ENCODE measurements around the gene GDPD5. TPM values are rescaled to one million over a fixed set of nuclear protein-coding genes. Genes with fewer than 3 reads are reported as not detected.
A peak's percentile ranks its signal among the peaks of the same experiment; 100 is the strongest.

The GDPD5 gene
- total and polyA plus RNA-seq, 9 of the 15 experiments (the other 6 are each of a cell fraction or from before 2014, with no cell fraction given) = 0.32 to 27.3 (median 8.0) TPM

DNA sequence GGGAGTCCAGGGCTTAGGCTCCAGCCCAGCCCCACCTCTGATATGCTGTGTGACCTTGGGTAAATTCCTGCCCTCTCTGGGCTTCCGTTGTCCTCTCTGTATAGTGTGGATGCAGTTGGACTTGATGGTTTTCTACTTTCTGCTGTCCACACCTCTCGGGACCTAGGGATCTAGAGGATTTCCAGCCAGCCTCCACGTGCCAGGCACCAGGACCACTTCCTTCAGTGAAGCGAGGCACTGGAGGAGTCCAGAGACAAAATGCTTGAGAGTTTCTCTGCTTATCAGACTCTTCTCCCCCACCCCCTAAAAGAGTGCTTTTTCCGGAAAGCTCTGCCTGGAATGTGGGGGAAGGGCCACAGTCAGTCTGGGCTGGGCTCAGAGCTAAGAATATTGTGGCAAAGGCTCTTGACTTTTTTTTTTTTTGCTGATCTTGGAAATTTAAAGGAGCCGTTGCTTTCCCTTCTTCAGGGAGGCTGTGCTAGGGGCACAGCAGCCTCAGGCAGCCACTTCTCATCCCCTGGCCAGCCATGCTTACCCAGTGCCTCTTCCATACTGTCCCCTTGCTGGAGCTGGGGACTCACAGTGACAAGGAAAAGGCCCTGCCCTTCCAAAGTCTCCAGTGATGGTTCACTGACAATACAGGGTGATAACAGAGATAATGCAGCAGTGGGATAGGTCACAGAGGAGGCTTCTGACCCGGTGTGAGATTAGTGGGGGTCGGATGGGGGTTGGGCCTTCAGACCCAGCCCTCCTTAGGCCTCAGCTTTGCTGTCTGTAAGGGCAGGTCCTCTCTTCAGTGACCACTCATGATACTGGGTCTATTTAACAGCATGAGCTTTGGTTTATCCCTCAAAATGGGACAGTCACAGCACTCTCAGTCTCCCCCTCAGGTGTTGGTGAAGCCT lies 33.5 kb upstream of the GDPD5 start (continued):
- peak; percentile 41; the same call in 1 of the 2 replicates for TF ChIP-seq CTBP1 (IDR thresholded peaks at IDR 0.05; ENCODE audit: borderline replicate concordance)
- TF ChIP-seq, protein P1, sequence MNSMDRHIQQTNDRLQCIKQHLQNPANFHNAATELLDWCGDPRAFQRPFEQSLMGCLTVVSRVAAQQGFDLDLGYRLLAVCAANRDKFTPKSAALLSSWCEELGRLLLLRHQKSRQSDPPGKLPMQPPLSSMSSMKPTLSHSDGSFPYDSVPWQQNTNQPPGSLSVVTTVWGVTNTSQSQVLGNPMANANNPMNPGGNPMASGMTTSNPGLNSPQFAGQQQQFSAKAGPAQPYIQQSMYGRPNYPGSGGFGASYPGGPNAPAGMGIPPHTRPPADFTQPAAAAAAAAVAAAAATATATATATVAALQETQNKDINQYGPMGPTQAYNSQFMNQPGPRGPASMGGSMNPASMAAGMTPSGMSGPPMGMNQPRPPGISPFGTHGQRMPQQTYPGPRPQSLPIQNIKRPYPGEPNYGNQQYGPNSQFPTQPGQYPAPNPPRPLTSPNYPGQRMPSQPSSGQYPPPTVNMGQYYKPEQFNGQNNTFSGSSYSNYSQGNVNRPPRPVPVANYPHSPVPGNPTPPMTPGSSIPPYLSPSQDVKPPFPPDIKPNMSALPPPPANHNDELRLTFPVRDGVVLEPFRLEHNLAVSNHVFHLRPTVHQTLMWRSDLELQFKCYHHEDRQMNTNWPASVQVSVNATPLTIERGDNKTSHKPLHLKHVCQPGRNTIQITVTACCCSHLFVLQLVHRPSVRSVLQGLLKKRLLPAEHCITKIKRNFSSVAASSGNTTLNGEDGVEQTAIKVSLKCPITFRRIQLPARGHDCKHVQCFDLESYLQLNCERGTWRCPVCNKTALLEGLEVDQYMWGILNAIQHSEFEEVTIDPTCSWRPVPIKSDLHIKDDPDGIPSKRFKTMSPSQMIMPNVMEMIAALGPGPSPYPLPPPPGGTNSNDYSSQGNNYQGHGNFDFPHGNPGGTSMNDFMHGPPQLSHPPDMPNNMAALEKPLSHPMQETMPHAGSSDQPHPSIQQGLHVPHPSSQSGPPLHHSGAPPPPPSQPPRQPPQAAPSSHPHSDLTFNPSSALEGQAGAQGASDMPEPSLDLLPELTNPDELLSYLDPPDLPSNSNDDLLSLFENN (IDR thresholded peaks at IDR 0.05; ENCODE audit: low read depth in 2 of 2, low read length in 2 of 2) = no peak
- TF ChIP-seq, protein P2, sequence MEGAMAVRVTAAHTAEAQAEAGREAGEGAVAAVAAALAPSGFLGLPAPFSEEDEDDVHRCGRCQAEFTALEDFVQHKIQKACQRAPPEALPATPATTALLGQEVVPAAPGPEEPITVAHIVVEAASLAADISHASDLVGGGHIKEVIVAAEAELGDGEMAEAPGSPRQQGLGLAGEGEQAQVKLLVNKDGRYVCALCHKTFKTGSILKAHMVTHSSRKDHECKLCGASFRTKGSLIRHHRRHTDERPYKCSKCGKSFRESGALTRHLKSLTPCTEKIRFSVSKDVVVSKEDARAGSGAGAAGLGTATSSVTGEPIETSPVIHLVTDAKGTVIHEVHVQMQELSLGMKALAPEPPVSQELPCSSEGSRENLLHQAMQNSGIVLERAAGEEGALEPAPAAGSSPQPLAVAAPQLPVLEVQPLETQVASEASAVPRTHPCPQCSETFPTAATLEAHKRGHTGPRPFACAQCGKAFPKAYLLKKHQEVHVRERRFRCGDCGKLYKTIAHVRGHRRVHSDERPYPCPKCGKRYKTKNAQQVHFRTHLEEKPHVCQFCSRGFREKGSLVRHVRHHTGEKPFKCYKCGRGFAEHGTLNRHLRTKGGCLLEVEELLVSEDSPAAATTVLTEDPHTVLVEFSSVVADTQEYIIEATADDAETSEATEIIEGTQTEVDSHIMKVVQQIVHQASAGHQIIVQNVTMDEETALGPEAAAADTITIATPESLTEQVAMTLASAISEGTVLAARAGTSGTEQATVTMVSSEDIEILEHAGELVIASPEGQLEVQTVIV (CRISPR knock-in tag; IDR thresholded peaks at IDR 0.05; ENCODE audit: borderline replicate concordance) = no peak
- TF ChIP-seq DNMT1 (IDR thresholded peaks at IDR 0.05) = no peak
- no peak for TF ChIP-seq SAFB2 (IDR thresholded peaks at IDR 0.05; ENCODE audit: borderline replicate concordance, low read depth, low read length, severe bottlenecking)
- no peak for TF ChIP-seq KLF13 (tag; IDR thresholded peaks at IDR 0.05; ENCODE audit: borderline replicate concordance, low read depth)
- TF ChIP-seq IRF2 (CRISPR knock-in tag; IDR thresholded peaks at IDR 0.05) = no peak
- no peak for TF ChIP-seq MTA3 (IDR thresholded peaks at IDR 0.05; ENCODE audit: borderline replicate concordance)
- no peak for TF ChIP-seq ZNF354B (CRISPR knock-in tag; IDR thresholded peaks at IDR 0.05)
- TF ChIP-seq, protein P3, sequence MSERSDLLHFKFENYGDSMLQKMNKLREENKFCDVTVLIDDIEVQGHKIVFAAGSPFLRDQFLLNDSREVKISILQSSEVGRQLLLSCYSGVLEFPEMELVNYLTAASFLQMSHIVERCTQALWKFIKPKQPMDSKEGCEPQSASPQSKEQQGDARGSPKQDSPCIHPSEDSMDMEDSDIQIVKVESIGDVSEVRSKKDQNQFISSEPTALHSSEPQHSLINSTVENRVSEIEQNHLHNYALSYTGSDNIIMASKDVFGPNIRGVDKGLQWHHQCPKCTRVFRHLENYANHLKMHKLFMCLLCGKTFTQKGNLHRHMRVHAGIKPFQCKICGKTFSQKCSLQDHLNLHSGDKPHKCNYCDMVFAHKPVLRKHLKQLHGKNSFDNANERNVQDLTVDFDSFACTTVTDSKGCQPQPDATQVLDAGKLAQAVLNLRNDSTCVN (CRISPR knock-in tag; IDR thresholded peaks at IDR 0.05) = no peak
- peak; percentile 29; the same call in 1 of the 2 replicates for TF ChIP-seq MECOM (CRISPR knock-in tag; IDR thresholded peaks at IDR 0.05)
- TF ChIP-seq NCOA1 (IDR thresholded peaks at IDR 0.05; ENCODE audit: low read depth) = no peak
- peak; percentile 74; the same call in 1 of the 2 replicates for TF ChIP-seq BRD4 (IDR thresholded peaks at IDR 0.05)
- TF ChIP-seq LEF1 (IDR thresholded peaks at IDR 0.05) = peak; percentile 88
- TF ChIP-seq, protein P4, sequence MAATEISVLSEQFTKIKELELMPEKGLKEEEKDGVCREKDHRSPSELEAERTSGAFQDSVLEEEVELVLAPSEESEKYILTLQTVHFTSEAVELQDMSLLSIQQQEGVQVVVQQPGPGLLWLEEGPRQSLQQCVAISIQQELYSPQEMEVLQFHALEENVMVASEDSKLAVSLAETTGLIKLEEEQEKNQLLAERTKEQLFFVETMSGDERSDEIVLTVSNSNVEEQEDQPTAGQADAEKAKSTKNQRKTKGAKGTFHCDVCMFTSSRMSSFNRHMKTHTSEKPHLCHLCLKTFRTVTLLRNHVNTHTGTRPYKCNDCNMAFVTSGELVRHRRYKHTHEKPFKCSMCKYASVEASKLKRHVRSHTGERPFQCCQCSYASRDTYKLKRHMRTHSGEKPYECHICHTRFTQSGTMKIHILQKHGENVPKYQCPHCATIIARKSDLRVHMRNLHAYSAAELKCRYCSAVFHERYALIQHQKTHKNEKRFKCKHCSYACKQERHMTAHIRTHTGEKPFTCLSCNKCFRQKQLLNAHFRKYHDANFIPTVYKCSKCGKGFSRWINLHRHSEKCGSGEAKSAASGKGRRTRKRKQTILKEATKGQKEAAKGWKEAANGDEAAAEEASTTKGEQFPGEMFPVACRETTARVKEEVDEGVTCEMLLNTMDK (IDR thresholded peaks at IDR 0.05; ENCODE audit: borderline replicate concordance, insufficient read depth, low read depth, low read length, poor library complexity, severe bottlenecking) = no peak
- no peak for TF ChIP-seq ZNF507 (tag; conservative IDR thresholded peaks at IDR 0.05)
- TF ChIP-seq KDM5B (IDR thresholded peaks at IDR 0.05; ENCODE audit: insufficient replicate concordance, low read depth, low read length) = no peak
- no peak for TF ChIP-seq ZNF57 (CRISPR knock-in tag; IDR thresholded peaks at IDR 0.05)
